Stromal cell of bone marrow (primary cell): ENCODE data around the gene MSI2.

Source experiments
- DNase-seq: peaks from one replicate; pipeline ENCODE4 v3.0.0-alpha.2; 2012; ENCODE audit warnings: low read depth

Gene MSI2

DNA sequence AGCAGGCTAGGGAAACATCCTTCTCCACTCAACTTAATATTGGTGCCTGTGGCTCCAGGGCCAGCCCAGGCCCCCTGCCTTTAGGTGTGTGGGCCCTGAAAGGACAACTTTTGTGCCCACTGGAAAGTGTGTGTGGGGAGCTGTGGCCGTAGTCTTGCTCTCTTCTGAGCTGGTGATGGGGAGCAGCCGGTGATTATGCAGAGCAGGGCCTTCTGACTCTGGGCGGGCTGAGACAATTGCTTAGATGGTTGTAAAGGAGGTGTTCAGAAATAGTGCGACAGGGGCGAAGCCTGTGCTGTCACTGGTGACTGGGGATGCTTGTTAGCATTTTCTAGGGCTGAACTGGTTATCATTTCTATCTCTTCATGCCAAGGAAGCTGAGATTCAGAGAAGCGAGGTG is 62.6 kb downstream of the MSI2 start:
- DNase-seq = no peak

GRCh38 chr17:57319806-57320205 is 63.5 kb downstream of the MSI2 start:
- no peak for DNase-seq

- no peak for DNase-seq
These were observed 67.1 kb downstream of the MSI2 start for GRCh38 chr17:57323391-57323790.

DNA sequence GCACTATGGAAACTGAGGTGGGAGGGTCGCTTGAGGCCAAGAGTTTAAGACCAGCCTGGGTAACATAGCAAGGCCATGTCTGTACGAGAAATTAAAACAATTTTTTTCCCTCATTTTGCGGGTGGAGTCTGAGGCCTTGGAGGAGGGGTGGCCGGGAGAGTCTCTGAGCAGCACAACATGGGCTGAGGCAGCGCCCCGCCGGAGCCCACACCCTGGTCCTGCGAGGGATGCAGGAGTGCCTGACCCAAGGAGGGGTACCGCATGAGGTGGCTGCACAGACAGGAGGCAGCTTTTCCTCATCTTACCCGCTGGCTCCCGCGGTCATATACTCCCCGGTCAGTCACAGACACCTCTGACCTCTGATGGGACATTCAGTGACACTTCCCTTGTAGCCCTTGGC is 67.7 kb downstream of the MSI2 start:
- no peak for DNase-seq

GRCh38 chr17:57324631-57325030 is 68.3 kb downstream of the MSI2 start:
- DNase-seq = no peak

GRCh38 chr17:57326336-57326735 is 70.0 kb downstream of the MSI2 start:
- DNase-seq = no peak

- no peak for DNase-seq
These were observed 70.4 kb downstream of the MSI2 start for GRCh38 chr17:57326764-57327163.

DNA sequence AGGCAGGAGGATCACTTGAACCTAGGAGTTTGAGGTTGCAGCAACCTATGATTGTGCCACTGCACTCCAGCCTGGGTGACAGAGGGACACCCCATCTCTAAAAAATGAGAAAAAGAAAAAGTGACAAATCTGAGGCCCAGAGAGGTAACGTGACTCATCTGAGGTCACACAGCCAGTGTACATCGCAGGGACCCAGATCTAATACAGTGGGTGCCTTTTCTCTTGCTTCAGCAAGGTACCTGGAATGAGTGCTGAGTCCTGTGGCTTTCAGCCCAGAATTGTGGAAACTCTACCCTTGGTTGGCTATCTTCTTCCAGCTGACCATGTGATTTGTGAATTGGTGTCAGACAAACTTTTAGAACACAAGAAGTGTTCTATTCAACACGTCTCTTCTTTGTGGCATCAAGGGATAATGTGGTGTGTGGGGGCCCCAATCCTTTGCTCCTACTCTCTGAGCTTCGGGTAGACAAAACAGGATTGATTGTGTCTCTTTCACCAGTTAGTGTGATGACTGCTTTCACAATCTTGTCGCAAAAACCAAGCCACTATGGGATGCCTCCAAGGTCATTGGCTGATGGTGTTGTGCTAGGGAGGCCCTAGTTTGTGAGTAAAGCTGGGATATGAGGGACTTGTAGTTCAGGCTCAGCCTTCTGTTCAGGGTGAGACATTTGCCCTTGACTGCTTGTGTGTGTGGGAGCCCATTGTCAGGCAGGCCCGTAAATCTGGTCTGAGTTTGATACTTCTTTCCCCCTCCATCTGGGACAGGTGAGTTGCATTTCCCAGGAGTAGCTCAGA is 71.0 kb downstream of the MSI2 start:
- no peak for DNase-seq

- no peak for DNase-seq
These were observed 72.0 kb downstream of the MSI2 start for GRCh38 chr17:57328109-57328882.

DNA sequence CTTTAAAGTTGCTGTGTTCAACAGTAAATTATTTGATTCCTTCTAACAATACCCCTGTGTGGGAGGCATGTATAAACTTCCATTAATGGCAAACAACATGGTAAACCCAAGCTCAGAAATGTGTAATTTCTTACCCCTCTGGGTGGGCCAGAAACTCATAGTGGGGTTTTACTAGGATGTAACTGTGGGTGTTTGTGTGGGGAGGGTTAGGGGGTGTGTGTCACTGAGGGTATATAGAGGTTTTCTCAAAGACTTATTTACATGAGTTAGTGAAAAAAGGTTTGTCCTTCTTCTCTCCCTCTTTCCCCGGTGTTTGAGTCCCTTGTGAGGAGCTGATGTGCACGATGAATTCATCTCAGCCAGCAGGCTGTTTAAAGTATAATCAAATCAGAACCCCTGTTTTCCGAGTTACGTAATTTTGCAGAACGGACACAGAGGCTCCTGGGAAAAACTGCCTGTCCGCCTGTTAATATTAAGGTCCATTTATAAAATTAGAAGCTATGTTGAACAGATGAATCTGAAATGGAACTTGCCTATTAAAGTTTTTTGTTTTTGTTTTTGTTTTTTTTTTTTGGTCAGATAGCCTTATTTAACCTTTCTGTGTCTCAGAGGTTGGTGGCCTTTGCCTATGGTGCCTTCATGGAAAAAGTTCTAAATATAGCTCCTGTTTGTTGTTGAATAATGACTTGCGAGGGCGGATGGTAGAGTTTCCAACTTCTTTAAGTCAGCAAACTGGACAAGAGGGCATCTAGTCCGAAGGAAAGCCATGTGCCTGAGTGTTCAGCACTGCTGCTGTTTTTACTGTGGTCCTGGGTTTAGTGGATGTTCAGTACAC is 73.3 kb downstream of the MSI2 start:
- DNase-seq = peak; percentile 15

- no peak for DNase-seq
These were observed 74.3 kb downstream of the MSI2 start for GRCh38 chr17:57330587-57330986.

DNA sequence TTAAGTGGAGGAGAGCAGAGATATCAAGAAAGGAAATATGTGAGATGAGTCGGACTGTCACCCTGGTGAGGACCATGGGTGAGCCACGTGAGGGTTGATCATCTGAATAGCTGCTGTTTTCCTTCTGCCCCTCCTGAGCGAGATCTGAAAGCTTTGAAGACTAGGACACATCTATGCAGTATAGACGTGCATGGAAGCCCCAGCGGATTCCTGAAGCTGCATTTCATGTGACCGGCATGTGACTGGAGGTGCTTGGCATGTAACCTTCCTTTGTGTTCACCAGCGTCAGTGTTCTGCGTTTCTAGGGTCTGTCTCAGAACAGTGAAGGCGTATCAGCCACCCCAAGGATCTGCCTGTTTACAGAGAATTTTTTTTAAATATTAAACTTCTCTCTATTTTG is 75.1 kb downstream of the MSI2 start:
- no peak for DNase-seq

- DNase-seq = no peak
These were observed 76.2 kb downstream of the MSI2 start for GRCh38 chr17:57332501-57332900.

GRCh38 chr17:57335195-57335792 is 79.0 kb downstream of the MSI2 start:
- DNase-seq = no peak

DNA sequence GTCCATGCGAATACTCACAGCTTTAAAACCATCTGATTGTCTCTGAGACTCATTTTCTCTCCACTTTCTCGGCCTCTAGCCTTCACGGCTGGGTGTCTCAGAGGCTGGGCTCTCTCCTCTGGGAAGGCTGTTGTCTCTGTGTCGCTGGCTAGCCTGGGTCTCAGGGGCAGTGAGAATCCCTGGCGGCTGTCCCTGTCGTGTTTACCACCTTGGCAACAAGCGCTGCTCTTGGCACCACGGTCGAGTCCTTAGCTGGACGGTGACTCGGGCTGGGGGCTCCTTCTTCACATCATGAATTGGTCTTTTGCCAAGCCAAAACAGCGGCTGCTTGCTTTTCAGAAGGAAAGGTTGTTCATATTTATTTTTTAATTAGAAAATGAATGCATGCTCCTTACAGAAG is 81.1 kb downstream of the MSI2 start:
- no peak for DNase-seq

DNA sequence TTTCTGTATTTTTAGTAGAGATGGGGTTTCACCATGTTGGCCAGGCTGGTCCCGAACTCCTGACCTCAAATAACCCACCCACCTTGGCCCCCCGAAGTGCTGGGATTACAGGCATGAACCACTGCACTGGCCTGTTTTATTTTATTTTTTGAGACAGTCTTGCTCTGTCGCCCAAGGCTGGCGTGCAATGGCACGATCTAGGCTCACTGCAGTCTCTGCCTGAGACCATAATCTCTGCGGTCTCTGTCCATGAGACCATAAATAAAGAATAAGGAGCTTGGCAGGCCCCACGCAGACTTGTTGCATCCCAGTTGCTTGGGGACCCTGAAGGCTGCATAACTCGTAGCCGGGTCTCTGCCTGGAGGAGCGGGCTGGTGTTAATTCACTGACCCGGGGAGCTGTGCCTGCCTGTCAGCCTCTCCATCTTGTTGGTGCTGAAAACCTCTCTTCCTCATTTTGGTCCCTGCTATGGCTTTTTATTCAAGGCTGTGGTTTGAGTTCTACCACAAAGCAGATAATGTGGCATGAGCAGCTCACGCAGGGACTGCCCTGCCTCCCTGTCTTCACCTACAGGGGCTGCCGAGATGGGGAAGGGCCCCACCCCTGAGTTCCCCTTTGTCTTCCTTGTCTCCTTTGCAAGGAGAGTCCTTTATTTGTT is 82.1 kb downstream of the MSI2 start:
- DNase-seq = no peak

DNA sequence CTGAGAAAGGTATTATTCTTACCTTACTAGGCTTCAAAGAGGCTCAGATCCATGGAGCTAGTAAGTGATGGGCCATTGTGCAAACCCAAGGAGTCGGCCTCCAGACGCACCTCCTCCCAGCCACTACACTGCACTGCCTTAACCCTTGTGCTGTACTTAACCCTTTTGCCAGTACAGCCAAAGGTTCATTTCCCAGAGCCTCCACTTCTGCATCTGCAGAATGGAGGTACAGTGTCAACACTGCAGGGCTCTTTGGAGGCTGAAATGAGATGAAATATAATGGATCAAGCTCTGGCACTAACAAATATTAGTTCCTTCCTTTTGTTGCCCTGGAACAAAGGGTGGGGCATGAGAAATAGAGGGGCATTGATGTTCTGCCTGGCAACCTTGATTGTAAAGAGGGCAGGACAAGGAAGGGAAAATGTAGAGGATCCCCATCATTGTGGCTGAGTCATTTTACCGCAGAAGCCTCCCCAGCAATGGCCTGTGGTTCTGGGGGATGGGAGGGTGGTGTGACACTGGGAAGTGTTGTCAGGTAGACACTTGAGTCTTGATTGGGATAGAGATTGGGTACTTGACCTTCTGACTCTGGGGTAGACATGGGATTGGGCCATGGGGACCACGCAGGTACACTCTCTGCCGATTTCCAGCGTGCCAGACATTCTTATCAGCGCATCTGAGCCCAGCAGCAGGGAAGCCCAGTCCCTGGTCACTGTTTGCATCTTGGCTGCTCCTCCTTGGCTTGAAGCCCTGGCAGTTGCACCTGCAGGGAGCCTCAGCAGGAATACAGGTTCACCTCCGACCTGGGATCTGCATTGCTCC is 84.0 kb downstream of the MSI2 start:
- DNase-seq = no peak

- DNase-seq = no peak
These were observed 85.6 kb downstream of the MSI2 start for GRCh38 chr17:57341611-57342540.

GRCh38 chr17:57342963-57343589 is 86.8 kb downstream of the MSI2 start:
- DNase-seq = no peak
